Heart left ventricle (tissue), 16 donors: ENCODE data around the gene KIT. TPM values are rescaled to one million over a fixed set of nuclear protein-coding genes. Genes with fewer than 3 reads are reported as not detected.

Experiments
- ATAC-seq, 4 donors: fragments of 200-7000 bp; cut with Tn5 transposase; one replicate each; pipeline ENCODE4 v1.9.1; 2020 to 2022; ENCODE audit warnings: moderate library complexity in 4 of 4, mild to moderate bottlenecking in 3 of 4, moderate number of reproducible peaks in 1 of 4
- DNase-seq, 5 donors: peaks; one replicate each; pipeline ENCODE4 v3.0.0-alpha.2; 2020
- H3K27ac ChIP-seq, 12 donors: fragments of 200-600 bp; sonication (generic) in 4 of 12; one replicate each; pipeline versions ENCODE4 v1.5.0 to v1.8.0; 2016 to 2022; ENCODE audit warnings: mild to moderate bottlenecking in 2 of 12
- H3K27me3 ChIP-seq, 9 donors: fragments of 200-600 bp; sonication (generic) in 2 of 9; one replicate each; pipeline versions ENCODE4 v1.5.1 to v1.8.0; 2016 to 2022; ENCODE audit warnings: mild to moderate bottlenecking in 3 of 9
- H3K36me3 ChIP-seq, 9 donors: fragments of 200-600 bp; sonication (generic) in 2 of 9; one replicate each; pipeline versions ENCODE4 v1.5.0 to v1.8.0; 2018 to 2022; ENCODE audit warnings: mild to moderate bottlenecking in 2 of 9
- H3K4me1 ChIP-seq, 12 donors: fragments of 200-600 bp; sonication (generic) in 4 of 12; one replicate each; pipeline versions ENCODE4 v1.5.0 to v1.8.0; 2016 to 2022; ENCODE audit warnings: mild to moderate bottlenecking in 3 of 12
- H3K4me3 ChIP-seq, 12 donors: fragments of 200-600 bp; sonication (generic) in 4 of 12; one replicate each; pipeline versions ENCODE4 v1.5.0 to v1.8.0; 2017 to 2022; ENCODE audit warnings: mild to moderate bottlenecking in 9 of 12, moderate library complexity in 4 of 12
- H3K9me3 ChIP-seq, 12 donors: fragments of 200-600 bp; sonication (generic) in 4 of 12; one replicate each; pipeline versions ENCODE4 v1.5.0 to v1.8.0; 2016 to 2022; ENCODE audit warnings: mild to moderate bottlenecking in 1 of 12
- POLR2A ChIP-seq, 2 donors: fragments of 450-650 bp; IDR thresholded peaks; one replicate each; pipeline ENCODE4 v1.6.1; 2017; ENCODE audit warnings: antibody characterized with exemption in 2 of 2, mild to moderate bottlenecking in 2 of 2, moderate library complexity in 2 of 2
- WGBS, 4 donors: extraction: QIAGEN DNeasy Blood & Tissue Kit in 2 of 4; methylation state at CpG; one replicate each; pipeline versions ENCODE4 v1.1.5 to v1.1.7; 2013 to 2018; 5-methylcytosine and 5-hydroxymethylcytosine counted together
- intact Hi-C, 10 donors: fragments of 100-400 bp; cut with DNase I; formaldehyde crosslinking; loops; one replicate each; pipeline versions ENCODE4 v1.11.1 to v1.14.2; 2022
- polyA plus RNA-seq, 2 donors: library from polyadenylated mRNA; stranded (reverse); fragments of 200-250 nt; gene quantifications; one replicate each; pipeline ENCODE4 v1.2.3, GENCODE V29; 2013
- total RNA-seq, 9 donors: library from RNA; depleted of rRNA in 2 of 9; stranded (reverse); fragments of >200 nt in 2 of 9; fragmentation: NEBNext Ultra II Directional in 3 of 9; extraction: Animal tissue kit (Norgen Biotek cat#: 25700) in 3 of 9; gene quantifications; one replicate each; pipeline versions ENCODE4 v1.1.0 to v1.2.4, GENCODE V29; 2016 to 2023
- TF ChIP-seq, protein P1 (sequence below), 12 donors: fragments of 200-600 bp; sonication (generic) in 4 of 12; IDR thresholded peaks; one replicate each; pipeline versions ENCODE4 v1.5.0 to v1.8.0; 2018 to 2022; ENCODE audit warnings: antibody characterized with exemption in 12 of 12, mild to moderate bottlenecking in 5 of 12
- donor health status: ischemic (EF 13 %, LVEDD 7.1; RV severe dilation, severe dysfunction).
- donor health status: healthy with polysubstance abuse.
- donor health status: DM: no; HTN: yes; CAD: no.
- donor health status: DM: no; HTN: no; CAD: no.
- donor health status: ischemic (EF 25% LVEDD 6.9; RV normal size, moderate dysfunction).
- donor health status: ischemic (EF 25% LVEDD 5.7; RV mildly dilated, moderate dysfunction).
- donor health status: healthy.
- donor health status: DM: yes; HTN: yes; CAD: no.
- donor health status: ischemic (EF 35%, LVEDD 5.7; RV mildly dilated, moderate dysfunction).
- donor health status: nonischemic (EF 11% LVEDD 7.7; RV severe dilation, severe dysfunction).
- donor health status: DM: yes; HTN: yes; CAD: no.
- donor health status: PGD.
- donor health status: ischemic (EF 29% LVEDD 5.4; RV normal size, mild dysfunction).
- donor health status: nonischemic (EF 23%, LVEDD 6.1; RV moderate dilation, normal function).

Gene KIT
- total and polyA plus RNA-seq, 11 donors: 0.08 to 4.7 (median 1.7) TPM

DNA sequence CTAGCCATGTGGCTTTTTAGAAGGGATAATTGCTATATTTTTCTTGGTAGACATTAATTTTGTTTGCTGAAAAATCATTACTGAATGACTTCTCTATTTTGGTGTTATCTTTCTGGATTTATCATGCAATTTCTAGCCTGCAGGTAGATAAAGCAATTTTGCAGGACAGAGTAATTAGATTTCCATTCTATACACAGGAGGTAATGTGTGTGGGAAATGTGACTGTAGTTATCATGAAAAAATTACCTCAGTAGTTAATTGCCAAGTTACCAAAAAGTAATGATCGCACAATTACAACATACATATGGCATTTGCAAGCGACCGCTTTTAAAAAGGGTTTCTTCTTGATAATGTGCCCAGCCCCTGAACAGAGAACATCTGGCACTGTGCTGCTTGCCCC is 66.1 kb downstream of the KIT start:
- TF ChIP-seq, protein P1, sequence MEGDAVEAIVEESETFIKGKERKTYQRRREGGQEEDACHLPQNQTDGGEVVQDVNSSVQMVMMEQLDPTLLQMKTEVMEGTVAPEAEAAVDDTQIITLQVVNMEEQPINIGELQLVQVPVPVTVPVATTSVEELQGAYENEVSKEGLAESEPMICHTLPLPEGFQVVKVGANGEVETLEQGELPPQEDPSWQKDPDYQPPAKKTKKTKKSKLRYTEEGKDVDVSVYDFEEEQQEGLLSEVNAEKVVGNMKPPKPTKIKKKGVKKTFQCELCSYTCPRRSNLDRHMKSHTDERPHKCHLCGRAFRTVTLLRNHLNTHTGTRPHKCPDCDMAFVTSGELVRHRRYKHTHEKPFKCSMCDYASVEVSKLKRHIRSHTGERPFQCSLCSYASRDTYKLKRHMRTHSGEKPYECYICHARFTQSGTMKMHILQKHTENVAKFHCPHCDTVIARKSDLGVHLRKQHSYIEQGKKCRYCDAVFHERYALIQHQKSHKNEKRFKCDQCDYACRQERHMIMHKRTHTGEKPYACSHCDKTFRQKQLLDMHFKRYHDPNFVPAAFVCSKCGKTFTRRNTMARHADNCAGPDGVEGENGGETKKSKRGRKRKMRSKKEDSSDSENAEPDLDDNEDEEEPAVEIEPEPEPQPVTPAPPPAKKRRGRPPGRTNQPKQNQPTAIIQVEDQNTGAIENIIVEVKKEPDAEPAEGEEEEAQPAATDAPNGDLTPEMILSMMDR (IDR thresholded peaks at IDR 0.05): no peak
- no peak for TF ChIP-seq POLR2A (IDR thresholded peaks at IDR 0.05)
- peaks cover 0 to 6% (median 0%) of the 10 kb centered on the region in 12 donors for H3K4me1 ChIP-seq
- H3K27ac ChIP-seq: no peak overlapping the region
- no peaks in the 10 kb centered on the region for H3K36me3 ChIP-seq
- DNase-seq (no peak), ATAC-seq (no peak)
- no peak overlapping the region for H3K4me3 ChIP-seq
- H3K27me3 ChIP-seq: no peaks in the 10 kb centered on the region
- WGBS, 4 donors: 85 to 91% (median 91%) methylated on average over 3 of the region's 3 CpGs
- no peaks in the 10 kb centered on the region for H3K9me3 ChIP-seq
- intact Hi-C loops: no loop called here

DNA sequence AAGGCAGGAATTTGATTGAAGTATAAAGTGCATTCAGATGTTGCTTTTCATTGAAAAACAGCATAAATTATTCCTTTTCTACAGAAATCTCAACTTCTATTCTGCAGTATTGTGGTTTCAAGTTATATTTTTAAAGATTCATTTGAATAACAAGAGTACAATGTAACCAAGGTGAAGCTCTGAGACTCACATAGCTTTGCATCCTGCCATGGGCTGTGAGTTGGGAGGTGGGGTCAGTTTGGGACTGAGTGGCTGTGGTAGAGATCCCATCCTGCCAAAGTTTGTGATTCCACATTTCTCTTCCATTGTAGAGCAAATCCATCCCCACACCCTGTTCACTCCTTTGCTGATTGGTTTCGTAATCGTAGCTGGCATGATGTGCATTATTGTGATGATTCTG is 69.2 kb downstream of the KIT start:
- TF ChIP-seq POLR2A (IDR thresholded peaks at IDR 0.05): no peak
- TF ChIP-seq, protein P1 (IDR thresholded peaks at IDR 0.05): no peak
- ATAC-seq: no peak
- Histone ChIP-seq H3K36me3 (no peaks in the 10 kb centered on the region), H3K27me3 (no peaks in the 10 kb centered on the region), H3K4me3 (no peak overlapping the region), H3K9me3 (no peaks in the 10 kb centered on the region), H3K27ac (no peak overlapping the region), H3K4me1 (peaks cover 0 to 6% (median 0%) of the 10 kb centered on the region in 12 donors)
- intact Hi-C loops: no loop called here
- DNase-seq: no peak
- WGBS, 4 donors: 97 to 100% (median 99%) methylated on average over 2 of the region's 2 CpGs

DNA sequence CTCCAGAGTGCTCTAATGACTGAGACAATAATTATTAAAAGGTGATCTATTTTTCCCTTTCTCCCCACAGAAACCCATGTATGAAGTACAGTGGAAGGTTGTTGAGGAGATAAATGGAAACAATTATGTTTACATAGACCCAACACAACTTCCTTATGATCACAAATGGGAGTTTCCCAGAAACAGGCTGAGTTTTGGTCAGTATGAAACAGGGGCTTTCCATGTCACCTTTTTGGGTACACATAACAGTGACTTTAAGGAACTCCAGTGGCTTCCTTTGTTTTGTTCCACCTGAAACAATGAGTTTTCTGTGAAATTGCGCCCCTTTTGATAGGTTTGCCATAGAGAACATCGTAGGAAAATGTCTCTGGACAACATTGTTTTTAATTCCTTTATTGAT is 69.6 kb downstream of the KIT start:
- H3K4me1 ChIP-seq: peaks cover 0 to 6% (median 0%) of the 10 kb centered on the region in 12 donors
- 73 to 94% (median 86%) methylated on average over 2 of the region's 2 CpGs for WGBS, 4 donors
- intact Hi-C loops: no loop called here
- no peaks in the 10 kb centered on the region for H3K9me3 ChIP-seq
- DNase-seq (no peak), ATAC-seq (no peak)
- no peaks in the 10 kb centered on the region for H3K27me3 ChIP-seq
- TF ChIP-seq POLR2A (IDR thresholded peaks at IDR 0.05): no peak
- TF ChIP-seq, protein P1 (IDR thresholded peaks at IDR 0.05): no peak
- no peaks in the 10 kb centered on the region for H3K36me3 ChIP-seq
- no peak overlapping the region for H3K4me3 ChIP-seq
- no peak overlapping the region for H3K27ac ChIP-seq

- Histone ChIP-seq H3K4me3 (no peak overlapping the region), H3K27ac (no peak overlapping the region), H3K27me3 (no peaks in the 10 kb centered on the region), H3K9me3 (no peaks in the 10 kb centered on the region), H3K36me3 (no peaks in the 10 kb centered on the region), H3K4me1 (peaks cover 0 to 3% (median 0%) of the 10 kb centered on the region in 12 donors)
- ATAC-seq: no peak
- intact Hi-C loops: no loop called here
- WGBS, 4 donors: 79 to 90% (median 86%) methylated on average over 3 of the region's 3 CpGs
- DNase-seq: no peak
- no peak for TF ChIP-seq POLR2A (IDR thresholded peaks at IDR 0.05)
Observed at GRCh38 chr4:54728368-54728767, 70.6 kb downstream of the KIT start.

DNA sequence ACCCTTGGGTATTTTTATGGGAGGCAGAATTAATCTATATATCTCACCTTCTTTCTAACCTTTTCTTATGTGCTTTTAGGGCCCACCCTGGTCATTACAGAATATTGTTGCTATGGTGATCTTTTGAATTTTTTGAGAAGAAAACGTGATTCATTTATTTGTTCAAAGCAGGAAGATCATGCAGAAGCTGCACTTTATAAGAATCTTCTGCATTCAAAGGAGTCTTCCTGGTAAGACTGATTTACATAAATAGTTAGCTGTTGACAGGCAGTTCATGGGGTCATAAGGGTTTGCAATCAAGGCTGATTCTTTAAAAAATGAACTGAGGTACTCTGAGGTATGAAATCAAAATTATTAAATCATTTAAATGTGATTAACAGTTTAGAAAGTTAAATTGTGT is 71.5 kb downstream of the KIT start:
- Histone ChIP-seq H3K36me3 (no peaks in the 10 kb centered on the region), H3K27me3 (no peaks in the 10 kb centered on the region), H3K9me3 (no peaks in the 10 kb centered on the region), H3K4me3 (no peak overlapping the region), H3K27ac (no peak overlapping the region), H3K4me1 (no peaks in the 10 kb centered on the region)
- intact Hi-C loops: no loop called here
- ATAC-seq (no peak), DNase-seq (no peak)
- WGBS, 4 donors: 76 to 96% (median 85%) methylated on average over 1 of the region's 1 CpG
- TF ChIP-seq, protein P1 (IDR thresholded peaks at IDR 0.05): no peak
- no peak for TF ChIP-seq POLR2A (IDR thresholded peaks at IDR 0.05)
